GM19351 (cell line): ENCODE data around the gene ASB5.
A peak's percentile ranks its signal among the peaks of the same experiment; 100 is the strongest.
"Not testable (repeated sequence)": the region's sequence is repeated elsewhere in the genome, so short reads cannot be mapped to it uniquely, and the experiment has no call there.

Experiments
- ATAC-seq: cut with Tn5 transposase; IDR thresholded peaks from one replicate; pipeline ENCODE4 v1.9.1; 2021; ENCODE audit warnings: mild to moderate bottlenecking, moderate library complexity; ENCODE audit not compliant: unreplicated experiment

Gene ASB5

GRCh38 chr4:176268963-176269362 lies at the start of gene ASB5:
Gene ASB5, minus strand, starts transcription at chr4:176269222. Its CDS starts 114 bp downstream, at chr4:176269108.
- ATAC-seq = no peak

GRCh38 chr4:176313596-176314336 lies 44.7 kb upstream of the ASB5 start:
- no peak for ATAC-seq

- ATAC-seq = no peak
Observed at GRCh38 chr4:176309772-176310171, 40.8 kb upstream of the ASB5 start.

GRCh38 chr4:176309046-176309445 lies 40.0 kb upstream of the ASB5 start:
- peak; percentile 98 for ATAC-seq

GRCh38 chr4:176308441-176308840 lies 39.4 kb upstream of the ASB5 start:
- peak; percentile 49 for ATAC-seq

- no peak for ATAC-seq
Observed at GRCh38 chr4:176307666-176307930, 38.6 kb upstream of the ASB5 start.

GRCh38 chr4:176306837-176307665 lies 38.0 kb upstream of the ASB5 start:
- ATAC-seq = no peak

GRCh38 chr4:176303938-176304337 lies 34.9 kb upstream of the ASB5 start:
- ATAC-seq = no peak

GRCh38 chr4:176302283-176303275 lies 33.6 kb upstream of the ASB5 start:
- ATAC-seq = no peak

- ATAC-seq = peak; percentile 56
Observed at GRCh38 chr4:176300565-176300964, 31.5 kb upstream of the ASB5 start.

GRCh38 chr4:176300036-176300435 lies 31.0 kb upstream of the ASB5 start:
- no peak for ATAC-seq

GRCh38 chr4:176298664-176299063 lies 29.6 kb upstream of the ASB5 start:
- no peak for ATAC-seq

GRCh38 chr4:176295907-176296306 lies 26.9 kb upstream of the ASB5 start:
- ATAC-seq = not testable (repeated sequence)

GRCh38 chr4:176293660-176294059 lies 24.6 kb upstream of the ASB5 start:
- no peak for ATAC-seq

- ATAC-seq = no peak
Observed at GRCh38 chr4:176292920-176293319, 23.9 kb upstream of the ASB5 start.

- no peak for ATAC-seq
Observed at GRCh38 chr4:176291748-176292147, 22.7 kb upstream of the ASB5 start.

GRCh38 chr4:176290520-176290919 lies 21.5 kb upstream of the ASB5 start:
- no peak for ATAC-seq

GRCh38 chr4:176289561-176289960 lies 20.5 kb upstream of the ASB5 start:
- ATAC-seq = no peak

- ATAC-seq = no peak
Observed at GRCh38 chr4:176288020-176288419, 19.0 kb upstream of the ASB5 start.

GRCh38 chr4:176287546-176287945 lies 18.5 kb upstream of the ASB5 start:
- no peak for ATAC-seq

- no peak for ATAC-seq
Observed at GRCh38 chr4:176286728-176287127, 17.7 kb upstream of the ASB5 start.
